HG03469 (cell line): ENCODE data around the gene PPP4R3A.
"Not testable (repeated sequence)": the region's sequence is repeated elsewhere in the genome, so short reads cannot be mapped to it uniquely, and the experiment has no call there.

Experiments used
- ATAC-seq: cut with Tn5 transposase; IDR thresholded peaks from one replicate; pipeline ENCODE4 v1.9.1; 2021; ENCODE audit warnings: mild to moderate bottlenecking, moderate library complexity, moderate number of reproducible peaks; ENCODE audit not compliant: unreplicated experiment

The PPP4R3A gene

GRCh38 chr14:91444335-91445020 is 65.6 kb downstream of the PPP4R3A start:
- ATAC-seq = no peak

GRCh38 chr14:91439345-91439744 is 70.8 kb downstream of the PPP4R3A start:
- no peak for ATAC-seq

- ATAC-seq = no peak
These were observed 71.3 kb downstream of the PPP4R3A start for GRCh38 chr14:91438845-91439244.

GRCh38 chr14:91436266-91436665 is 73.8 kb downstream of the PPP4R3A start:
- ATAC-seq = not testable (repeated sequence)

- no peak for ATAC-seq
These were observed 80.7 kb downstream of the PPP4R3A start for GRCh38 chr14:91429385-91429784.

GRCh38 chr14:91428931-91429330 is 81.2 kb downstream of the PPP4R3A start:
- not testable (repeated sequence) for ATAC-seq

GRCh38 chr14:91425531-91425944 is 84.6 kb downstream of the PPP4R3A start:
- not testable (repeated sequence) for ATAC-seq

GRCh38 chr14:91424813-91425530 is 85.1 kb downstream of the PPP4R3A start:
- ATAC-seq = no peak

GRCh38 chr14:91420686-91421085 is 89.4 kb downstream of the PPP4R3A start:
- no peak for ATAC-seq

GRCh38 chr14:91419451-91419850 is 90.7 kb downstream of the PPP4R3A start:
- no peak for ATAC-seq

- no peak for ATAC-seq
These were observed 91.1 kb downstream of the PPP4R3A start for GRCh38 chr14:91419044-91419397.

GRCh38 chr14:91418387-91419043 is 91.6 kb downstream of the PPP4R3A start:
- no peak for ATAC-seq

- ATAC-seq = peak; percentile 7
These were observed 92.1 kb downstream of the PPP4R3A start for GRCh38 chr14:91417983-91418386.

- ATAC-seq = peak; percentile 24
These were observed 92.8 kb downstream of the PPP4R3A start, which contains the start of gene CCDC88C for GRCh38 chr14:91417120-91417982. Gene CCDC88C, minus strand, starts transcription at chr14:91417820. Its CDS starts 130 bp downstream, at chr14:91417690.

GRCh38 chr14:91416744-91417119 is 93.4 kb downstream of the PPP4R3A start:
- no peak for ATAC-seq

- peak; percentile 29 for ATAC-seq
These were observed 94.0 kb downstream of the PPP4R3A start for GRCh38 chr14:91415794-91416743.

GRCh38 chr14:91414475-91414833 is 95.7 kb downstream of the PPP4R3A start:
- ATAC-seq = no peak

- ATAC-seq = no peak
These were observed 96.3 kb downstream of the PPP4R3A start for GRCh38 chr14:91413547-91414474.

GRCh38 chr14:91412939-91413338 is 97.2 kb downstream of the PPP4R3A start:
- ATAC-seq = no peak
